Mesenchymal stem cell (in vitro differentiated cells and primary cell): ENCODE measurements around the gene PCDHA2.
A peak's percentile ranks its signal among the peaks of the same experiment; 100 is the strongest.
"Not testable (repeated sequence)": the region's sequence is repeated elsewhere in the genome, so short reads cannot be mapped to it uniquely, and the experiment has no call there.

ENCODE experiments used
- DNase-seq: peaks from one replicate; pipeline ENCODE4 v3.0.0-alpha.2; 2013
- H2AFZ ChIP-seq: one replicate; pipeline ENCODE4 v1.6.1; 2013; ENCODE audit warnings: low read depth, mild to moderate bottlenecking, control low read depth, inconsistent platforms, low read length, moderate library complexity
- H2AK5ac ChIP-seq: 2 replicates; pipeline ENCODE4 v1.6.1; 2013; ENCODE audit warnings: low read length, moderate library complexity, mild to moderate bottlenecking, inconsistent platforms; ENCODE audit not compliant: severe bottlenecking
- H2BK120ac ChIP-seq: one replicate; pipeline ENCODE4 v1.6.1; 2013; ENCODE audit warnings: low read depth, mild to moderate bottlenecking, inconsistent platforms, low read length, moderate library complexity
- H2BK12ac ChIP-seq, 2 experiments: one replicate each; pipeline ENCODE4 v1.6.1; 2013; ENCODE audit warnings: inconsistent platforms in 2 of 2, low read length in 2 of 2, mild to moderate bottlenecking in 2 of 2, moderate library complexity in 2 of 2, control low read depth in 1 of 2
- H2BK15ac ChIP-seq: one replicate; pipeline ENCODE4 v1.6.1; 2013; ENCODE audit warnings: mild to moderate bottlenecking, low read depth, inconsistent platforms; ENCODE audit not compliant: poor library complexity, severe bottlenecking
- H2BK5ac ChIP-seq: 2 replicates; pipeline ENCODE4 v1.6.1; 2013; ENCODE audit warnings: low read depth, mild to moderate bottlenecking, low read length, control low read depth, inconsistent platforms; ENCODE audit not compliant: poor library complexity, severe bottlenecking
- H3K14ac ChIP-seq, 2 experiments: one replicate each; pipeline ENCODE4 v1.6.1; 2013; ENCODE audit warnings: inconsistent platforms in 2 of 2, low read length in 2 of 2, control low read depth in 1 of 2, mild to moderate bottlenecking in 1 of 2, moderate library complexity in 1 of 2
- H3K18ac ChIP-seq, 2 experiments: one replicate each; pipeline ENCODE4 v1.6.1; 2013; ENCODE audit warnings: inconsistent platforms in 2 of 2, low read length in 2 of 2, control low read depth in 1 of 2, low read depth in 1 of 2, mild to moderate bottlenecking in 1 of 2
- H3K23ac ChIP-seq, 2 experiments: one replicate each; pipeline ENCODE4 v1.6.1; 2013; ENCODE audit warnings: inconsistent platforms in 2 of 2, low read length in 2 of 2, mild to moderate bottlenecking in 2 of 2, moderate library complexity in 2 of 2, control low read depth in 1 of 2
- H3K27ac ChIP-seq: 2 replicates; pipeline ENCODE4 v1.5.1; 2013; ENCODE audit warnings: mild to moderate bottlenecking, moderate library complexity, low read length, control low read depth, inconsistent platforms; ENCODE audit not compliant: poor library complexity, severe bottlenecking
- H3K27me3 ChIP-seq, 2 experiments: 2 replicates each; pipeline versions ENCODE4 v1.6.1 to v1.7.0; 2013; ENCODE audit warnings: low read length in 2 of 2, mild to moderate bottlenecking in 2 of 2, moderate library complexity in 2 of 2, control low read depth in 1 of 2, inconsistent platforms in 1 of 2; ENCODE audit not compliant: control insufficient read depth in 1 of 2, insufficient read depth in 1 of 2
- H3K36me3 ChIP-seq, 2 experiments: 2 replicates each; pipeline versions ENCODE4 v1.6.1 to v1.7.0; 2013; ENCODE audit warnings: low read length in 2 of 2, control low read depth in 1 of 2, inconsistent platforms in 1 of 2, low read depth in 1 of 2, mild to moderate bottlenecking in 1 of 2; ENCODE audit not compliant: insufficient read depth in 2 of 2, control insufficient read depth in 1 of 2
- H3K4ac ChIP-seq, 2 experiments: one replicate each; pipeline ENCODE4 v1.6.1; 2013; ENCODE audit warnings: inconsistent platforms in 2 of 2, low read length in 2 of 2, mild to moderate bottlenecking in 2 of 2, moderate library complexity in 2 of 2, control low read depth in 1 of 2, low read depth in 1 of 2
- H3K4me1 ChIP-seq: 2 replicates; pipeline ENCODE4 v1.6.1; 2013; ENCODE audit warnings: low read depth, low read length, control low read depth; ENCODE audit not compliant: control insufficient read depth, insufficient read depth
- H3K4me2 ChIP-seq: 2 replicates; pipeline ENCODE4 v1.6.1; 2013; ENCODE audit warnings: low read length, mild to moderate bottlenecking, inconsistent platforms; ENCODE audit not compliant: poor library complexity, severe bottlenecking
- H3K4me3 ChIP-seq, 2 experiments: 2 replicates each; pipeline versions ENCODE4 v1.5.1 to v1.7.0; 2013; ENCODE audit warnings: low read length in 2 of 2, mild to moderate bottlenecking in 2 of 2, control low read depth in 1 of 2, low read depth in 1 of 2; ENCODE audit not compliant: insufficient read depth in 1 of 2
- H3K79me1 ChIP-seq: replicated peaks from 2 replicates; pipeline ENCODE4 v1.6.1; 2013; ENCODE audit warnings: mild to moderate bottlenecking, control low read depth, low read length, inconsistent platforms; ENCODE audit not compliant: poor library complexity, severe bottlenecking
- H3K9ac ChIP-seq: 2 replicates; pipeline ENCODE4 v1.7.0; 2013; ENCODE audit warnings: mild to moderate bottlenecking, low read length, moderate library complexity
- H3K9me3 ChIP-seq: 2 replicates; pipeline ENCODE4 v1.7.0; 2013; ENCODE audit warnings: mild to moderate bottlenecking, low read length; ENCODE audit not compliant: control insufficient read depth
- H4K8ac ChIP-seq: one replicate; pipeline ENCODE4 v1.6.1; 2013; ENCODE audit warnings: inconsistent platforms, mild to moderate bottlenecking, low read length, moderate library complexity
- H4K91ac ChIP-seq: one replicate; pipeline ENCODE4 v1.6.1; 2013; ENCODE audit warnings: mild to moderate bottlenecking, low read length, inconsistent platforms
- WGBS: methylation state at CpG from one replicate; pipeline ENCODE4 v1.1.7; 2013; ENCODE audit warnings: mixed read lengths; 5-methylcytosine and 5-hydroxymethylcytosine counted together

PCDHA2 gene

GRCh38 chr5:140827704-140828361 is 33.2 kb downstream of the PCDHA2 start, which contains the start of gene PCDHA6:
PCDHA6 (plus strand) TSS chr5:140827960; CDS start chr5:140828092, 132 bp downstream.
- no peak within 1 kb of the TSS for H2BK120ac ChIP-seq
- H3K4me2 ChIP-seq = peak within 1 kb of the TSS; percentile 53
- no peak within 1 kb of the TSS for H3K23ac ChIP-seq
- H3K9ac ChIP-seq = peak within 1 kb of the TSS; percentile 17
- DNase-seq = peak; percentile 62
- H3K79me1 ChIP-seq = peaks cover 6% of the 10 kb centered on the region
- H2BK5ac ChIP-seq = no peak within 1 kb of the TSS
- H3K4me1 ChIP-seq = peaks cover 2% of the 10 kb centered on the region
- whole genome bisulfite sequencing = 58% methylated on average over 26 of the region's 27 CpGs
- H3K18ac ChIP-seq = peak within 1 kb of the TSS; percentile 62 to 78
- H4K91ac ChIP-seq = peak within 1 kb of the TSS; percentile 39
- no peak within 1 kb of the TSS for H2AK5ac ChIP-seq
- peak within 1 kb of the TSS; percentile 88 for H2AFZ ChIP-seq
- H3K27me3 ChIP-seq = no peaks in the 10 kb centered on the region
- peaks cover 0 to 26% of the 10 kb centered on the region in 2 experiments for H3K36me3 ChIP-seq
- H4K8ac ChIP-seq = peak within 1 kb of the TSS; percentile 72
- H3K14ac ChIP-seq = peak within 1 kb of the TSS in 1 of 2 experiments; percentile 87
- no peak within 1 kb of the TSS for H2BK12ac ChIP-seq
- H3K9me3 ChIP-seq = peaks cover 45% of the 10 kb centered on the region
- H2BK15ac ChIP-seq = peak within 1 kb of the TSS; percentile 28
- H3K27ac ChIP-seq = peak within 1 kb of the TSS; percentile 62
- H3K4me3 ChIP-seq = peak within 1 kb of the TSS; percentile 47 to 65
- peak within 1 kb of the TSS in 1 of 2 experiments; percentile 50 for H3K4ac ChIP-seq

- H2AFZ ChIP-seq = no peak overlapping the region
- H3K4ac ChIP-seq = no peak overlapping the region
- no peak overlapping the region for H3K4me2 ChIP-seq
- DNase-seq = peak; percentile 40
- H3K4me1 ChIP-seq = peaks cover 2% of the 10 kb centered on the region
- H3K79me1 ChIP-seq = peaks cover 6% of the 10 kb centered on the region
- peaks cover 0 to 21% of the 10 kb centered on the region in 2 experiments for H3K36me3 ChIP-seq
- no peak overlapping the region for H2BK15ac ChIP-seq
- 52% methylated on average over 10 of the region's 18 CpGs for WGBS
- H3K9ac ChIP-seq = no peak overlapping the region
- peak overlapping the region; percentile 62 for H3K27ac ChIP-seq
- H3K4me3 ChIP-seq = peak overlapping the region; percentile 47 to 65
- H4K91ac ChIP-seq = no peak overlapping the region
- peaks cover 49% of the 10 kb centered on the region for H3K9me3 ChIP-seq
- no peak overlapping the region for H4K8ac ChIP-seq
- H2BK120ac ChIP-seq = no peak overlapping the region
- no peak overlapping the region for H2BK12ac ChIP-seq
- H2BK5ac ChIP-seq = no peak overlapping the region
- no peak overlapping the region for H3K14ac ChIP-seq
- no peak overlapping the region for H3K23ac ChIP-seq
- peak overlapping the region in 1 of 2 experiments; percentile 78 for H3K18ac ChIP-seq
- no peak overlapping the region for H2AK5ac ChIP-seq
- H3K27me3 ChIP-seq = no peaks in the 10 kb centered on the region
Measured at GRCh38 chr5:140828362-140828737, 33.7 kb downstream of the PCDHA2 start.

GRCh38 chr5:140829511-140830501 is 35.2 kb downstream of the PCDHA2 start:
- DNase-seq, H2BK15ac ChIP-seq, H3K27ac ChIP-seq, H3K79me1 ChIP-seq, H2BK120ac ChIP-seq, H3K14ac ChIP-seq, H2AFZ ChIP-seq, H3K23ac ChIP-seq, H3K4ac ChIP-seq, H3K4me1 ChIP-seq, H2AK5ac ChIP-seq, H3K9ac ChIP-seq, H2BK12ac ChIP-seq, H2BK5ac ChIP-seq, H3K4me2 ChIP-seq, H3K27me3 ChIP-seq, H4K8ac ChIP-seq, H3K18ac ChIP-seq: not testable (repeated sequence)
- H4K91ac ChIP-seq = peak overlapping the region; percentile 15
- H3K9me3 ChIP-seq = peaks cover 47% of the 10 kb centered on the region
- 97% methylated on average over 85 of the region's 106 CpGs for WGBS
- peaks cover 0 to 16% of the 10 kb centered on the region in 2 experiments for H3K36me3 ChIP-seq
- H3K4me3 ChIP-seq = peak overlapping the region in 1 of 2 experiments; percentile 22

- no peak within 1 kb of the TSS for H2BK15ac ChIP-seq
- H3K14ac ChIP-seq = no peak within 1 kb of the TSS
- H3K27me3 ChIP-seq = no peaks in the 10 kb centered on the region
- no peak within 1 kb of the TSS for H3K23ac ChIP-seq
- H3K18ac ChIP-seq = no peak within 1 kb of the TSS
- no peak within 1 kb of the TSS for H2BK5ac ChIP-seq
- H3K36me3 ChIP-seq = peaks cover 0 to 26% of the 10 kb centered on the region in 2 experiments
- H4K8ac ChIP-seq = no peak within 1 kb of the TSS
- no peak within 1 kb of the TSS for H3K27ac ChIP-seq
- H3K9ac ChIP-seq = no peak within 1 kb of the TSS
- no peak within 1 kb of the TSS for H3K4ac ChIP-seq
- H3K4me3 ChIP-seq = peak within 1 kb of the TSS in 1 of 2 experiments; percentile 53
- H3K79me1 ChIP-seq = peaks cover 8% of the 10 kb centered on the region
- H3K9me3 ChIP-seq = peaks cover 45% of the 10 kb centered on the region
- no peak within 1 kb of the TSS for H3K4me2 ChIP-seq
- H2AFZ ChIP-seq = no peak within 1 kb of the TSS
- peaks cover 2% of the 10 kb centered on the region for H3K4me1 ChIP-seq
- no peak within 1 kb of the TSS for H2AK5ac ChIP-seq
- 87% methylated on average over 7 of the region's 8 CpGs for WGBS
- no peak within 1 kb of the TSS for H2BK120ac ChIP-seq
- no peak within 1 kb of the TSS for H4K91ac ChIP-seq
- no peak within 1 kb of the TSS for H2BK12ac ChIP-seq
- DNase-seq = no peak
Measured at GRCh38 chr5:140833993-140834392, 39.3 kb downstream of the PCDHA2 start, which contains the start of gene PCDHA7. PCDHA7 (plus strand) TSS chr5:140834269; CDS start chr5:140834384, 115 bp downstream.
